Ovary (tissue), 9 donors: Measurements from ENCODE around the gene EPAS1. TPM values are rescaled to one million over a fixed set of nuclear protein-coding genes. Genes with fewer than 3 reads are reported as not detected.

Source experiments
- DNase-seq, 5 donors: peaks; one replicate each; pipeline ENCODE4 v3.0.0-alpha.2; 2019 to 2020
- H3K27ac ChIP-seq, 2 donors: fragments of 200-600 bp; one replicate each; pipeline versions ENCODE4 v1.5.1 to v1.8.0; 2019 to 2022
- H3K27me3 ChIP-seq: fragments of 200-600 bp; one replicate; pipeline ENCODE4 v1.8.0; 2022
- H3K36me3 ChIP-seq: fragments of 200-600 bp; sonication (generic); one replicate; pipeline ENCODE4 v1.5.1; 2019
- H3K4me1 ChIP-seq: one replicate; pipeline ENCODE4 v1.8.1; 2013; ENCODE audit warnings: mild to moderate bottlenecking, moderate library complexity; ENCODE audit not compliant: insufficient read depth
- H3K4me3 ChIP-seq: fragments of 200-600 bp; sonication (generic); one replicate; pipeline ENCODE4 v1.5.1; 2017
- H3K9me3 ChIP-seq, 2 donors: fragments of 200-600 bp in 1 of 2; sonication (generic) in 1 of 2; one replicate each; pipeline versions ENCODE4 v1.5.1 to v1.8.1; 2013 to 2019; ENCODE audit warnings: mild to moderate bottlenecking in 1 of 2, moderate library complexity in 1 of 2
- EP300 ChIP-seq: sonication (generic); formaldehyde crosslinking; IDR thresholded peaks from one replicate; pipeline ENCODE4 v1.6.1; 2017; ENCODE audit warnings: antibody characterized with exemption
- POLR2A ChIP-seq: fragments of 450-650 bp; IDR thresholded peaks from one replicate; pipeline ENCODE4 v1.6.1; 2017; ENCODE audit warnings: antibody characterized with exemption, mild to moderate bottlenecking, moderate library complexity
- WGBS, 3 donors: extraction: QIAGEN DNeasy Blood & Tissue Kit in 1 of 3; methylation state at CpG; one replicate each; pipeline versions ENCODE4 v1.1.5 to v1.1.7; 2013 to 2017; 5-methylcytosine and 5-hydroxymethylcytosine counted together
- intact Hi-C, 4 donors: fragments of 100-400 bp; cut with DNase I; formaldehyde crosslinking; loops; one replicate each; pipeline versions ENCODE4 v1.11.0 to v1.15.1; 2022 to 2023
- polyA plus RNA-seq, 2 donors: library from polyadenylated mRNA; stranded (reverse); fragments of 200-250 nt in 1 of 2; fragments of 350-450 nt in 1 of 2; fragmentation: Illumina TruSeq in 1 of 2; extraction: RNeasy Lipid Tissue Mini Kit (QIAGEN cat#74804) in 1 of 2; gene quantifications; one replicate each; pipeline ENCODE4 v1.2.3, GENCODE V29; 2013 to 2014
- total RNA-seq, 7 donors: library from RNA; depleted of rRNA in 2 of 7; stranded (reverse); fragments of >200 nt in 2 of 7; fragmentation: NEBNext Ultra II Directional in 3 of 7; extraction: Animal tissue kit (Norgen Biotek cat#: 25700) in 3 of 7; gene quantifications; one replicate each; pipeline versions ENCODE4 v1.1.0 to v1.2.4, GENCODE V29; 2016 to 2023
- TF ChIP-seq, protein P1 (sequence below), 3 donors: fragments of 450-650 bp in 2 of 3; fragments of 200-600 bp in 1 of 3; IDR thresholded peaks; one replicate each; pipeline versions ENCODE4 v1.5.1 to v1.8.0; 2016 to 2022; ENCODE audit warnings: antibody characterized with exemption in 3 of 3, mild to moderate bottlenecking in 1 of 3
- donor health status: DM: no; HTN: no; CAD: no; lungs with moderate emphysema.
- donor health status: DM: no; HTN: no; CAD: no.
- donor health status: Bipolar disorder and iron deficiency.
- donor health status: DM: yes; HTN: yes; CAD: no.
- donor health status: DM: no; HTN: no; CAD: no.
- donor health status: DM: yes; HTN: yes; CAD: no.

Gene EPAS1
- total and polyA plus RNA-seq, 9 donors = 63.1 to 258 (median 82.7) TPM

DNA sequence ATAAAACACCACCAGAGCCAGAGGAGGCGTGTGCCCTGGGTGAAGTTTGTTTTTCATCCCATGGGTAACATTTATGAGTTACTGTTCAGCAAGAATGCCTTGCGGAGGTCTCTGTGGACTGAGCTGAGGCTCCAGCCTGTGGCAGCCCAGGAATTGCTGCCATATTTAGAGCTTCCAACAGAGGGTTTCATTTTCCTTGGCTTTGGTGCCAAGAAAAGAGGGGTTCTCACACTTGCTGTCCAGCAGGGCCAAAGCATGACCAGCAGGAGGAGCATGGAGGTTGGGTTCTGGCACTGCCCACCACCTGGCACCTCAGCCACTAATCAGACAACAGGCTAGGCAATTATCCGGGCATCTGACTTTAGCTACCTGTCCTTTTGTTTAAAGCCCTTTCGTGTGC, 36.7 kb downstream of the EPAS1 start:
- 83 to 90% (median 85%) methylated on average over 4 of the region's 4 CpGs for WGBS, 3 donors
- H3K4me1 ChIP-seq = peaks cover 53% of the 10 kb centered on the region
- intact Hi-C loops = loop anchor here in 1 of 4 donors (2.0 kb wide), 1 partner anchor 35 kb away; no protein-coding TSS in a partner anchor
- H3K9me3 ChIP-seq = no peaks in the 10 kb centered on the region
- no peaks in the 10 kb centered on the region for H3K36me3 ChIP-seq
- H3K27me3 ChIP-seq = no peaks in the 10 kb centered on the region
- no peak overlapping the region for H3K4me3 ChIP-seq
- DNase-seq = no peak
- TF ChIP-seq, protein P1, sequence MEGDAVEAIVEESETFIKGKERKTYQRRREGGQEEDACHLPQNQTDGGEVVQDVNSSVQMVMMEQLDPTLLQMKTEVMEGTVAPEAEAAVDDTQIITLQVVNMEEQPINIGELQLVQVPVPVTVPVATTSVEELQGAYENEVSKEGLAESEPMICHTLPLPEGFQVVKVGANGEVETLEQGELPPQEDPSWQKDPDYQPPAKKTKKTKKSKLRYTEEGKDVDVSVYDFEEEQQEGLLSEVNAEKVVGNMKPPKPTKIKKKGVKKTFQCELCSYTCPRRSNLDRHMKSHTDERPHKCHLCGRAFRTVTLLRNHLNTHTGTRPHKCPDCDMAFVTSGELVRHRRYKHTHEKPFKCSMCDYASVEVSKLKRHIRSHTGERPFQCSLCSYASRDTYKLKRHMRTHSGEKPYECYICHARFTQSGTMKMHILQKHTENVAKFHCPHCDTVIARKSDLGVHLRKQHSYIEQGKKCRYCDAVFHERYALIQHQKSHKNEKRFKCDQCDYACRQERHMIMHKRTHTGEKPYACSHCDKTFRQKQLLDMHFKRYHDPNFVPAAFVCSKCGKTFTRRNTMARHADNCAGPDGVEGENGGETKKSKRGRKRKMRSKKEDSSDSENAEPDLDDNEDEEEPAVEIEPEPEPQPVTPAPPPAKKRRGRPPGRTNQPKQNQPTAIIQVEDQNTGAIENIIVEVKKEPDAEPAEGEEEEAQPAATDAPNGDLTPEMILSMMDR (IDR thresholded peaks at IDR 0.05) = no peak
- TF ChIP-seq EP300 = no peak
- TF ChIP-seq POLR2A = no peak
- H3K27ac ChIP-seq = peak overlapping the region; percentile 58 to 87

- Histone ChIP-seq H3K4me3 (peak overlapping the region; percentile 8), H3K36me3 (no peaks in the 10 kb centered on the region), H3K27ac (peak overlapping the region; percentile 81 to 87), H3K27me3 (no peaks in the 10 kb centered on the region), H3K9me3 (no peaks in the 10 kb centered on the region), H3K4me1 (peaks cover 51% of the 10 kb centered on the region)
- intact Hi-C loops = loop anchor here in 1 of 4 donors (2.0 kb wide), 1 partner anchor 36 kb away; no protein-coding TSS in a partner anchor
- TF ChIP-seq POLR2A = no peak
- TF ChIP-seq, protein P1 (IDR thresholded peaks at IDR 0.05) = no peak
- no peak for TF ChIP-seq EP300
- DNase-seq = peak in 1 of 5 donors; percentile 56
- WGBS, 3 donors = 18 to 20% (median 19%) methylated on average over 6 of the region's 6 CpGs
Observed at GRCh38 chr2:46334389-46335271, 37.4 kb downstream of the EPAS1 start.

- peak; percentile 55 to 71 (median 63) for DNase-seq
- 3 to 6% (median 4%) methylated on average over 22 of the region's 22 CpGs for WGBS, 3 donors
- H3K4me1 ChIP-seq = peaks cover 54% of the 10 kb centered on the region
- H3K9me3 ChIP-seq = no peaks in the 10 kb centered on the region
- intact Hi-C loops = loop anchor here in 2 of 4 donors (2.0 kb wide), 1 partner anchor 37 kb away; no protein-coding TSS in a partner anchor
- H3K27me3 ChIP-seq = no peaks in the 10 kb centered on the region
- TF ChIP-seq, protein P1 (IDR thresholded peaks at IDR 0.05) = no peak
- TF ChIP-seq EP300 (no peak), POLR2A (no peak)
- H3K4me3 ChIP-seq = peak overlapping the region; percentile 8
- H3K27ac ChIP-seq = peak overlapping the region; percentile 81 to 87
- H3K36me3 ChIP-seq = no peaks in the 10 kb centered on the region
Observed at GRCh38 chr2:46335391-46336282, 38.4 kb downstream of the EPAS1 start.
